Measurements from ENCODE around the gene ALX4. TPM values are rescaled to one million over a fixed set of nuclear protein-coding genes. Genes with fewer than 3 reads are reported as not detected.

Gene ALX4
- total RNA-seq (2014; rRNA removed; shearing (Covaris generic)) = 34.2 and 44.2 TPM in 2 replicates

DNA sequence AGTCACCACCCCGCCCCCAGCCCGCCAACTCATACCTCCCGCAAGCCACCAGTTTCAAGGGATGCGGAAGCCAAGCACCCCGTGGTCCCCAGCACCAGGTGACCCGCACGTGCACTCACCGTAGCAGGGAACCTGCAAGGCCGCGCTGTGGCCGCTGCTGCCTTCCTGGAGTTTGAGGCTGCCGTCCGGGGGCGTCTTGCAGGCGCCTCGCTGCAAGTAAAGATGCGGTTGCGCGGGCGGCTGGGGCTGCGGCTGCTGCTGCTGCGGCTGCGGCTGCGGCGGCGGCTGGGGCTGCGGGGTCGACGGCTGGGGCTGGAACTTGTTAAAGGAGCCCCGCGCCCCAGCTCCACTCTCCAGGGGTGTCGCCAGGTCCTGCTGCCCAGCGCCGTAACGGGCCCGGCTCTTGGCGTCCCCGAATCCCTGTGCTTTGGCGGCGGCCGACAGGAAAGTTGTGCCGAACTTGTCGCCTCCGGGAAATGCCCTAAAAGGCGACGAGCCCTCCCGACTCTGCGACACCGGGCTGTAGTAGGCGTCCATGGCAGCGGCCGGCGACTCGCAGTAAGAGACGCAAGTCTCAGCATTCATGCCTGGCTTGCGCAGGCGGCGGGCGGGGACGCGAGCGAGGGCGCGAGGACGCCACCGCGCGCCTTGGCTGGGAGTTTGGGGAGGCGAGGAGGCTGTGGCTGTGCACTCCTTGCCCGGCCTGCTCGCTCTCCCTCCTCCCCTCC is at the start of gene ALX4:
Gene ALX4 (minus strand): TSS at position 662 of the 728 bp plus-strand sequence. CDS start 77 bp downstream, at position 585.
- DNase-seq (ENCODE audit: low spot score) = peak; percentile 44
- in situ Hi-C loops (cut with HindIII; ENCODE audit: low sequenced_read_pairs) = no loop called here

- in situ Hi-C loops (cut with HindIII; ENCODE audit: low sequenced_read_pairs) = no loop called here
- DNase-seq (ENCODE audit: low spot score) = no peak
These were observed 49.2 kb upstream of the ALX4 start for GRCh38 chr11:44359162-44359561.

GRCh38 chr11:44358713-44359112 is 48.8 kb upstream of the ALX4 start:
- no peak for DNase-seq (ENCODE audit: low spot score)
- in situ Hi-C loops (cut with HindIII; ENCODE audit: low sequenced_read_pairs) = no loop called here

- in situ Hi-C loops (cut with HindIII; ENCODE audit: low sequenced_read_pairs) = no loop called here
These were observed 47.8 kb upstream of the ALX4 start for GRCh38 chr11:44357711-44358110.

DNA sequence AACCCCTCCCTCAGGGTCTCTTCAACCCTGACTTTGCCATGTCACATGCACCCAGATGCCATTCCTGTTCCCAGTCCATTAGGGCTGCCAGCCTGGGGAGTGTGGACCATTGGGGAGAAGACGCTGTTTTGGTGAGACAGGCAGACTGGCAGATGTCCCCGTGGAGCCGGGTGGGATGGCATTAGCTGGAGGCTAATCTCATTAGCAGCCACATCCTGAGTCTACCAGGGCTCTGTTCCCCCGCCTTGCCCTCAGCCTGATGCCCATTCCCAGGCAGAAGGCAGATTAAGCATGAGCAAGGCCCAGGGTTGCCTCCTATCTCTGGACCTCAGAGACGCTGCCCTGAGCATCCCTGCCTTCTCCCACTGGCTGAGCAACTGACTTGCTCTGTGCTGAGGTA is 46.4 kb upstream of the ALX4 start:
- in situ Hi-C loops (cut with HindIII; ENCODE audit: low sequenced_read_pairs) = no loop called here
- no peak for DNase-seq (ENCODE audit: low spot score)

More at GRCh38 chr11:44357711-44358110, 47.8 kb upstream of the ALX4 start:
- DNase-seq (ENCODE audit: low spot score) = no peak

DNA sequence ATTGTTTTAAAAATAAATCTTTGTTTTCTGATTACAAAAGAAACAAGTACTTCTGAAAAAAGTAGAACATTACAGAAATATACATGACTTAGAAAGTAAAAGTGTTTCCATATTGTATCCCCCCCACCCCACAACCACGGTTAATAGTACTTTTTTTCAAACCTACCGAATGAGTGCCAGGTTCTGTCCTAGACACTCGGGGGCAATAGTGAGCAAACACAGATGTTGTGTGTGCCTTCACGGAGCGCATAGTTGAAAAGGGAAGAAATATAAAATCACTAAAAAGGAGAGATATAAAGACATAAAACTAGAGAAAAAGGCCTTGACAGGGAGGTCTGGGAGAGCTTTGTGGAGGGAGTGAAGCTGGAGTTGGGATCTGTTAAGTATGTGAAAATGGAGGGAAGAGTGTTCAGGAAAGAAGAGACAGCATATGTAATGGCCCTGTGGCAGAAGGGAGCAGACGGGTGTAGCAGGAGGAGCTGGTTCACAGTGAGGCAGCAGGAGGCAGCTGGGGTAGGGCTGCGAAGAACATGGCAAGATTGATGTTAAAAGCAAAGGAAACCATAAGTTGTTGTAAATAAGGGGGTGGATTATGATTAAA is 42.1 kb upstream of the ALX4 start:
- no peak for DNase-seq (ENCODE audit: low spot score)
- in situ Hi-C loops (cut with HindIII; ENCODE audit: low sequenced_read_pairs) = no loop called here

DNA sequence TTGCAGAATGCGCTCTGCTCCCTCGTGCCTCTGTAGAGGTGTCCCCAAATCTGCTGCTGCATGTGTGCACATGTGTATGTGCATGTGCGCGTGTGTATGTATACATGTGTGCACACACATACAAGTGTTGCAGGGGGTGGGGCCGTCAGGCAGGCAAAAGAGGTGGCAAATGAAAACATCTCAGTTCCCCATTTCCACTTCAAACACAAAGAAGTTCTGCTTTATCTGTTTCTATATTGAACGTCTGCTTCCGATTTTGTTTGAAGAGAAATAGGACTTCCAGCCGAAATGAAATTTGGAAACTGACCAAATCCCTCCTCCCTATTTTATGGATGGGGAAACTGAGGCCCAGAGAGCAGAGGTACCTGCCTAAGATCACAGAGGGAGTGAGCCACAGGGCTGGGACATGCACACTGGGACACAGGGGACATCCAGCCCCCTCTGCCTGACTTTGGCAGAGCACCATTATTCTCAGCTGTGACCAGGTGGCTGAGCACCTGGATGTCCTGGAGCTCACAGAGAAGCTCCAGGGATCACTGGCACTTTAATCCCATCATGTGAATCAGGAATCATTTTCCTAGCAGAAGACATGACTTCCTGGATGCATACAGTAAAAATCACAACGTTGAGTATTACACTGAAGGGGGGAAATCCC is 41.2 kb upstream of the ALX4 start:
- in situ Hi-C loops (cut with HindIII; ENCODE audit: low sequenced_read_pairs) = no loop called here
- no peak for DNase-seq (ENCODE audit: low spot score)

GRCh38 chr11:44349328-44349727 is 39.4 kb upstream of the ALX4 start:
- in situ Hi-C loops (cut with HindIII; ENCODE audit: low sequenced_read_pairs) = loop anchor here (25.0 kb wide), 1 partner anchor 188 kb away; no protein-coding TSS in a partner anchor
- no peak for DNase-seq (ENCODE audit: low spot score)

GRCh38 chr11:44348721-44349120 is 38.8 kb upstream of the ALX4 start:
- no peak for DNase-seq (ENCODE audit: low spot score)
- in situ Hi-C loops (cut with HindIII; ENCODE audit: low sequenced_read_pairs) = loop anchor here (25.0 kb wide), 1 partner anchor 189 kb away; no protein-coding TSS in a partner anchor

DNA sequence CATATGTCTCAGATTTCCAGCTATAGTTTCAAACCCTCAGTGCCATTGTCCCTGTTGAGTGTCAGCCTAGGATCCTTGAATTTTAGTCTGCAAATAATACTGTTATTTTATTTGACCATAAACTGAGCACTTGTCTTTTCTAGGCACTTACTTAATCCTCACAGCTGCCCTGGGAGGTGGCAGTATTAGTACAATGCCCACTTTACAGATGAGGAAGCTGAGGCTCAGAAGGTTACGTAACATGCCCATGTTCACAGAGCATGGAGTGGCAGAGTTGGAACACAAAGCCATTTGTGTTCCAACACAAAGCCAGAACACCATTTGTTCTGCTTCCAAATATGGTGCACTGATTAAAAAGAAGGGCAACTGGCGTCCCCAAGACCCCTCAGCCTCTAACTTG is 38.2 kb upstream of the ALX4 start:
- in situ Hi-C loops (cut with HindIII; ENCODE audit: low sequenced_read_pairs) = loop anchor here (25.0 kb wide), 1 partner anchor 189 kb away; no protein-coding TSS in a partner anchor
- DNase-seq (ENCODE audit: low spot score) = no peak

DNA sequence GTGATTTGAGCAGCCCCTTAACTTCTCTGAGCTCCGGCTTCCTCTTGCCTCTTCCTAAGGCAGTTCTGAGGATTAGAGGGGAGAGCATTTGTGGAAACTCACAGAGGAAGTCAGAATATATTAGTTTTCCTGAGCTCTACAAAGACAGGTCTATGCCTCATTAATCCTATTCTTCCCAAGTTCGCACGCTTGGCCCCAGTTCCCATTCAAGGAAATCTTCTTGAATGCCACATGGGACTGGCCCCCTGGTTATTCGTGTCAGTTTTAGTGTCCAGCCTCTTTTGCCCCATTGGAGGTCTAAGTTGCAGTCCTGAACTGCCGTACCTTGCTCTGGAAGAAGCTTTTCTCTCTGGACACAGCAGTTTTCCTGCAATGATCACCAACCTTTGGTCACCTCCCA is 37.6 kb upstream of the ALX4 start:
- in situ Hi-C loops (cut with HindIII; ENCODE audit: low sequenced_read_pairs) = loop anchor here (25.0 kb wide), 1 partner anchor 190 kb away; no protein-coding TSS in a partner anchor
- DNase-seq (ENCODE audit: low spot score) = no peak

DNA sequence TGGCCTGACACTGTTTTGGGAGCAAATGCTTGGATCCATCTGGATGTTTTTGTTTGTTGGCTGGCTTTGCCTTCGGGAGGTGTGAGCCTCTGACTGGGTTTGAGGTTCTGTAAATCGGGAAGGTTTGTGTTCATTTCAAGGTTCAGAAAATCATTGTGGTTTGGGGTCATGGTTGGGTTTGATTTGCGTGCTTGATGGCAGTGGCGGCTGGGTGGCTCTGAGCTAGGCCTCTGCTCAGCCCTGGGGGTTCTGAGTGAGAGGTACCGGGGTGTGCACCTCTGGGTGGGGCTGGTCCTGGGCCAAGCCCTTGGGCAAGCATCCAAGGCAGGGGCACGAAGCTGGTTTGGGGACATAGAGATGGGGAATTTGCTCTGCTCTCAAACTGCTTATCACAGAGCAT is 37.0 kb upstream of the ALX4 start:
- in situ Hi-C loops (cut with HindIII; ENCODE audit: low sequenced_read_pairs) = loop anchor here (25.0 kb wide), 1 partner anchor 190 kb away; no protein-coding TSS in a partner anchor
- DNase-seq (ENCODE audit: low spot score) = no peak

DNA sequence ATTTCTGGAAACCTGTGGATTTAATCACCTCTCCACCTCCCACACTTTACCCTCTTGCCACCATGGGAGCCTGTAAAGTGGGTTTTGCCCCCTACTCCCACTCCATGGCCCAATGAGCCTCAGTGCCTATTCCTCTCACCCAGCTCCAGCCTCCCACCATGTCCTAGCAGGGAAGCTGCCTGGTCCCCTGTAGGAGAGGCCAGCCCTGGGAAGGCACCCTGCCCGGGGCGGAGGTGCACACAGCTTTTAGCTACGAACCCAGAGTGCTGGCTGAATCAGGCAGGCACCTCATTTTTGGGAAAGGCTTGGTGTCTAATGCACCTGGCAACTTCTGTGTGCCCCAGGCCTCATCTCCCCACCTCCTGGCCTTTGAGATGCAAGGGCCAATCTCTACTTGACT is 35.8 kb upstream of the ALX4 start:
- in situ Hi-C loops (cut with HindIII; ENCODE audit: low sequenced_read_pairs) = loop anchor here (25.0 kb wide), 1 partner anchor 192 kb away; no protein-coding TSS in a partner anchor

GRCh38 chr11:44344921-44345320 is 35.0 kb upstream of the ALX4 start:
- in situ Hi-C loops (cut with HindIII; ENCODE audit: low sequenced_read_pairs) = loop anchor here (25.0 kb wide), 1 partner anchor 192 kb away; no protein-coding TSS in a partner anchor
- DNase-seq (ENCODE audit: low spot score) = no peak

More for the DNA sequence above, 35.8 kb upstream of the ALX4 start:
- DNase-seq (ENCODE audit: low spot score) = no peak

DNA sequence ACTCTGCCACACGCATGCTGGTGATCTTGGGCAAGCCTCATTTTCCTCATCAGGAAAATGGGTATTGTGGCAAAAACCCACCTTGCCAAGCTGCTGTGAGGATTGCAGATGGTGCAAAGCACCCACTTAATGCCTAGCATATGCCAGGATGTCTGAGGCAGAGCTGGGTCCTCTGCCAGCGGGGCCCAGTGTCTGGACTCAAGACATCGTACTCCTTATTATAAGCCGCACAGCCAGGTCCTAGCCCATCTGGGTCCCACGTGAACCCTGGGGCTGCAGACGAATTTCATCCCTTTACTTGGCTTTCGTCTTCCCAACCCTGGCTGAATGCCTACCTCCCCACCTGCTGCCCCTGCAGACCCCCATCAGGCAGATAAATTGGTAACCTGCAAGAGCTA is 34.5 kb upstream of the ALX4 start:
- no peak for DNase-seq (ENCODE audit: low spot score)
- in situ Hi-C loops (cut with HindIII; ENCODE audit: low sequenced_read_pairs) = loop anchor here (25.0 kb wide), 1 partner anchor 193 kb away; no protein-coding TSS in a partner anchor

DNA sequence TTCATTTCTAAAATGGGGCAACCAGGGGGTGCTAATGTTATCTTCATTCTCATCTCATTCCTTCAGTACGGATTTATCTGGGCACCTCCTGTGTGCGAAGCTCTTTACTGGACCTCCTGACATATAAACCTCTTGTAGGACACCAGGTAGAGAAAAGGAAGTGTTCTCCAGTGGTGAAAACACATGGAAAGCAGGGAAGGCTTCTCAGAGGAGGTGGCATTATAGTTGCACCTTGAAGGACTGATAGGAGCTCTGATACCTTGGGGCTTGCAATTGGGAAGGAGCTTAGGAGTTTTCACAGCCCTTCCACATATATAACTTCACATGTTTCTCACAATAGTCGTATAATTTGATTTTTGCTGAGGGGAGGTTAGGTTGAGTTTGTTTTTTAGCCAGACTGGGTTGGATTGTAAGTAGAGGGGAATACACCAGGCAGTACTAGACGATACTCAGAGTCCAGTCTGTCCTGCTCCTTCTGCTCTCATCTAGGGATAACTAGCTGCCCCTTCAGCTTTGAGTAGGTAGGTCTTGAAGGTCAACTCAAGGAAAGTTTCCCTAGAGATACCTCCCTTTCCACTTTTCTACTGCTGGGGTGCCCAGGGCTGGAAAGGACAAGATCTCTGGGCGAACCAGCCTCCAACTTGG is 34.0 kb upstream of the ALX4 start:
- DNase-seq (ENCODE audit: low spot score) = no peak
- in situ Hi-C loops (cut with HindIII; ENCODE audit: low sequenced_read_pairs) = loop anchor here (25.0 kb wide), 1 partner anchor 193 kb away; no protein-coding TSS in a partner anchor

DNA sequence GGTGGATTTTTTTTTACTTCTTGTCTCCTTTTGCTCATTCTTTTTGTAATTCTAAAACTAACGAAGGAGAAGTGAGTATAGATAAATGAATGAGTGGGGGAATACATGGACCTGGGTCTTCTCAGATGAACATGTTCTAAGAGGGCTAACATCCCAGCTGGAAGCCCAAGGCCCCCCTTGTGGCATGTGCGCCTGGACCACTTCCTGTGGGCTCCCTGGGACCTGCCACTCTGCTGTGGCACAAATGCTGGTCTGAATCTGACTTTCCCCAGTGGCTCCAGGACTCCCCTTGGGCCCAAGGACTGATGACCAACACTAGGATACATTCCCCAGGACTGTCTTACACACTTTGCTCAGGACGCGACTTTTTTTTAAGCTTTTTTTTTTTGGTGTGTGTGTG is 32.7 kb upstream of the ALX4 start:
- no peak for DNase-seq (ENCODE audit: low spot score)
- in situ Hi-C loops (cut with HindIII; ENCODE audit: low sequenced_read_pairs) = loop anchor here (25.0 kb wide), 1 partner anchor 195 kb away; no protein-coding TSS in a partner anchor

GRCh38 chr11:44340656-44341055 is 30.7 kb upstream of the ALX4 start:
- DNase-seq (ENCODE audit: low spot score) = no peak
- in situ Hi-C loops (cut with HindIII; ENCODE audit: low sequenced_read_pairs) = loop anchor here (25.0 kb wide), 1 partner anchor 197 kb away; no protein-coding TSS in a partner anchor

- in situ Hi-C loops (cut with HindIII; ENCODE audit: low sequenced_read_pairs) = loop anchor here (25.0 kb wide), 1 partner anchor 198 kb away; no protein-coding TSS in a partner anchor
- DNase-seq (ENCODE audit: low spot score) = no peak
These were observed 29.6 kb upstream of the ALX4 start for GRCh38 chr11:44339530-44339883.

All from G401 (cell line).